LNCAP (cell line): ENCODE measurements around the gene GNAI3.

Source experiments
- CTCF ChIP-seq: fragments of 450-650 bp; IDR thresholded peaks from 2 replicates; pipeline ENCODE4 v1.5.1; 2017; ENCODE audit warnings: mild to moderate bottlenecking

GNAI3 gene

GRCh38 chr1:109636201-109636952, 88.0 kb downstream of the GNAI3 start:
- TF ChIP-seq CTCF: no peak

- no peak for TF ChIP-seq CTCF
Observed at GRCh38 chr1:109637446-109637845, 89.0 kb downstream of the GNAI3 start.

GRCh38 chr1:109639063-109639840, 90.8 kb downstream of the GNAI3 start:
- no peak for TF ChIP-seq CTCF

- no peak for TF ChIP-seq CTCF
Observed at GRCh38 chr1:109639841-109640184, 91.4 kb downstream of the GNAI3 start.

GRCh38 chr1:109640285-109640865, 92.0 kb downstream of the GNAI3 start:
- peak; percentile 89 for TF ChIP-seq CTCF

- no peak for TF ChIP-seq CTCF
Observed at GRCh38 chr1:109641078-109641740, 92.8 kb downstream of the GNAI3 start.

GRCh38 chr1:109641861-109642260, 93.4 kb downstream of the GNAI3 start:
- no peak for TF ChIP-seq CTCF
